ENCODE measurements around the gene DRD4.

Gene DRD4

DNA sequence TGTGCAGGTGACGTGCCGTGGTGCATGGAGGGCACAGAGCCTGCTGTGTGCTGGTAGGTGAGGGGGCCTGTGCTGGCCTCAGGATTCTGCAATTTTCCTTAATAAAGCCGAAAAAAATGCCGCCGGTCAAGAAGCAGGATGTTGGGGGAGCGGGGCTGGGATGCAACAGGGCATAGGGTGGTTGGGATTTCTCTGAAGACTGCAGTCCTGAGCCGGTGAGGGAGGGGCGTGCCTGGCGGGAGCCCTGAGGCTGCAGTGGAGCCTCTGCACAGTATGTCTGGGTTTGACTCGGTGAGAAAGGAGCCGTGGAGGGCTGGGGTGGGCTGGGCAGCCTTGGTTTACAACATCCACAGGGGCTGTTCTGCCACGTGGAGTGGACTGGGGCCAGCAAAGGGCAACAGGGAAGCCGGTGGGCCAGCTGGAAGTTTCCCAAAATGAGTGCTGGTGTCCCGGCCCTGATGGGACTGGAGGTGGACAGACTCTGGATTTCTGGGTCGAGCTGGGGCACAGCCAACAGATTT, 13.7 kb upstream of the DRD4 start:
- no peak for DNase-seq

- DNase-seq = no peak
Measured at GRCh38 chr11:623999-624704, 12.9 kb upstream of the DRD4 start.

DNA sequence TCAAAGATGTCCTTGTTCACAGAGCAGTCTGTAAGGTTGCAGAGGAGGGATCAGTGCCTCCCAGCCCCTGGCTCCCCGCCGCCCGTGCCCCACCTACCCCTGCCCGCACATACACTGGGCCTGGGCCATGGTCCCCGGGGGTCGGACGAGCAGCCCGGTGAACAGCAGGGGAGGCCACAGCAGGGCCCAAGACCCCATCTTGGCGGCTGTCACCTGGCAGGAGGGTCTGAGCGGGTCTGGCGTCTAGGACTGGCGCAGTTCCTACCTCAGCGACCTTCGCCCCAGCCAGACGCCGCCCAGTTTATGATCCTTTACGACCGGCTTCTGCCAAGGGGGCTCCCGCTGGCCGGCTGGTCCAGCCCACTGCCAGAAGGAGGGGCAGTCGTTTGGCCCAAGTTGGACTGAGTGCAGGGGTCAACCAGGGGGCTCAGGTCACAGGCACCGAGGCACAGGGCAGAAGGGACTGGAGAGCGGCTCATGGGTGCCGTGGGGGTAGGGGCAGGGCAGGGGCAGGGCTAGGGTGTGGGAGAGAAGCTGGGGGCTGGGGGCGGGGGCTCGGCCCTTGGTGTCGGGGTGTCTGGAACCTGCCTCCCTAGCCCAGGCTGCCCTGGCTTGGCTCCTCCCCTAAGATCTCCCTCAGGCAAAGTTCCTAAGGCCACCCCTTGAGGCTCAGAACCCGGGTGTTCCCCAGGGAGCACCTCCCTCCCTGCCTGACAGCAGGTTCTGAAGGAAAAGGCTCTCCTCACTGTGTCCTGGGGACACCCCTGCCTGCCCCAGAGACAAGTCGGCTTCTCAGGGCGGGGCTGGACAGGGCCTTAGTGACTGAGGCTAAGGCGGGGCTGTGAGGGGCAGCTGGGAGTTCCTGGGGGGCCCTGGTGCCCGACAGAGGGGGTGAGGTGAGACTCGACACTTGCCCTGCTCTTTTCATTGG, 12.1 kb upstream of the DRD4 start, which contains the start of gene CDHR5:
Gene CDHR5 (minus strand): TSS at position 251 of the 931 bp plus-strand sequence. CDS start 53 bp downstream, at position 198.
- no peak for DNase-seq

- no peak for DNase-seq
Measured at GRCh38 chr11:625636-626268, 11.3 kb upstream of the DRD4 start.

GRCh38 chr11:626475-627307, 10.4 kb upstream of the DRD4 start, which contains the start of gene SCT:
SCT (minus strand) TSS chr11:627181; CDS start chr11:627143, 38 bp downstream.
- no peak for DNase-seq

DNA sequence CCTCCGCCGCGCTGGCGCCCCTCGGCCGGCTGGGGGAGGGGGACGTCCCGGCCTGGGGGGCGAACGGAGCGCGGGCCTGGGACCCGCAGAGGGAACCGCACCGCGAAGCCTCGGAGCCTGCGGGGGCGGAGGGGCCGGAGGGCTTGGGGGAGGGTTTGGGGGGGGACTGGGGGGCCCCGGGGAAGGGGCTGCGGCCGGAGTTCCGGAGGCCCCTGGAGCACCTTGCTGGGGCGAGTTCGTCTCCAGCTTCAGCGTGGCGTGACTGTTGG, 9.8 kb upstream of the DRD4 start:
- no peak for DNase-seq

DNA sequence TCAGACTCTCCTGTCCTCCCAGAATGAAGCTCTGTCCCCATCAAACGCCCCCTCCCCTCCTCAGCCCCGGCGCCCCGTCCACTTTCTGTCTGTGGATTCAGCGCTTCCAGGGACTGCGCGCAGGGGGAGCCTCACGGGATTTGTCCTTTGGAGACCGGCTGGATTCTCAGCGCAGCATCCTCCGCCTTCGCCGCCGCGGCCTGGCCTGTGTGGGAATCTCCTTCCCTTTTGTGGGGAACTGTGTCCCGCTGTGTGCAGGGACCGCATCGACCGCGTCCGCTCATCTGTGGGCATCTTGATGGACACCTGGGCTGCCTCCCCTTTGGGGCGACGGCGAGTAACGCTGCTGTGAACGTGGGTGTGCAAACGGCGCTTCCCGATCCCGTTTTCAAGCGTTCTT, 9.0 kb upstream of the DRD4 start:
- DNase-seq = no peak

DNA sequence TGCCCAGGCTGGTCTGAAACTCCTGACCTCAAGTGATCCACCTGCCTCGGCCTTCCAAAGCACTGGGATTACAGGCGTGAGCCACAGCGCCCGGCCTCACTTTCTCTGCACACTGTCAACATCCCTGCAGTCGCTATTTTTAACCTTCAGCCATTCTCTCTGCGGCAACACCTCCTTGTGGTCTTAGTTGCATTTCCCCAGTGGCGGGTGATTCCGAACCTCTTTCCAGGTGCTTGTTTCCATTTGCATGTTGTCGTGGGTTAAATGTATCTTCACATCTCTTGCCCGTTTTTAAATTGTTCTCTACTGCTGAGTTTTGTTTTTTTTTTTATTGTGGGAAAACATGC, 7.9 kb upstream of the DRD4 start:
- DNase-seq = no peak

DNA sequence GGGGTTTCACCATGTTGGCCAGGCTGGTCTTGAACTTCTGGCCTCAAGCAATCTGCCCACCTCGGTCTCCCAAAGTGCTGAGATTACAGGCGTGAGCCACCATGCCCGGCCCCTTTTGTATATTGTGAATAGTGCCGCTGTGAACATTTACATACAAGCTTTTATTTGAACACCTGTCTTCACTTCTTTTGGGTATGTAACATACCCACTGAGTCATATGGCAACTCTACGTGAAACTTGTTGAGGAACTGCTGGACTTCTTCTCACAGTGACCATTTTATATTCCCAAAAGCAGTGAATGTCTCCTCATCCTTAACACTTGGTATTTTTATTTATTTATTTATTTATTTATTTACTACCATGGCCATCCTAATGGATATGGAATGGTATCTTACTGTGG, 6.2 kb upstream of the DRD4 start:
- DNase-seq = no peak

DNA sequence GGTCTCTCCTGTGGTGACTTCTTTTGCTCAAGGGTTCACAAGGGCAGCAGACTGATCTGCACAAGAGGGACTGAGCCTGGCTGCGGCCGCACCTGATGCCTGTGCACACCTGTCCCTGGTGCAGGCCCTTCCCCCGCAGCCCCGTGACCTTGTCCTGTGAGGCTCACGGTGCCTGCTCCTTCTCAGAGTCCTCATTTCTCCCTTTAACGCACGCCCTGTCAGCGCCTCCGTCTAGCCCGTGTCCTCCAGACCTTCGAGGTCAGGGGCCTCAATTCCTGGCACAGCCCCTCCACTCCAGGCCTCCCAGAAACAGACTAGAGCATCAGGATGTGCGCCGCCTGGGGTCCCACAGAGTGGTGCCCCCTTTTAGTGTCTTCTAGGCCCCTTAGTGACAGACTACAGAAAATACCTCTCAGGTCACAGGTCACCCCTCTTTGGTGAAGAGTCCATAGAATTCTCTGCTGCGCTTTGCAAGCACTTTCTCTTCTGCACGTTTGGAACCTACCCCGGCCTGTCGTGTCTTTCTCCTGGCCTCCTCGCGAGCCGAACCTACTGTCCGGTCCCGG, 1.0 kb upstream of the DRD4 start:
- DNase-seq = no peak

DNA sequence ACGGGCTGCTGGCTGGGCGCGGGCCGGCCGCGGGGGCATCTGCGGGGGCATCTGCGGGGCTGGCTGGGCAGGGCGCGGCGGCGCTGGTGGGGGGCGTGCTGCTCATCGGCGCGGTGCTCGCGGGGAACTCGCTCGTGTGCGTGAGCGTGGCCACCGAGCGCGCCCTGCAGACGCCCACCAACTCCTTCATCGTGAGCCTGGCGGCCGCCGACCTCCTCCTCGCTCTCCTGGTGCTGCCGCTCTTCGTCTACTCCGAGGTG, 194 bp downstream of the DRD4 start:
- DNase-seq = no peak

DNA sequence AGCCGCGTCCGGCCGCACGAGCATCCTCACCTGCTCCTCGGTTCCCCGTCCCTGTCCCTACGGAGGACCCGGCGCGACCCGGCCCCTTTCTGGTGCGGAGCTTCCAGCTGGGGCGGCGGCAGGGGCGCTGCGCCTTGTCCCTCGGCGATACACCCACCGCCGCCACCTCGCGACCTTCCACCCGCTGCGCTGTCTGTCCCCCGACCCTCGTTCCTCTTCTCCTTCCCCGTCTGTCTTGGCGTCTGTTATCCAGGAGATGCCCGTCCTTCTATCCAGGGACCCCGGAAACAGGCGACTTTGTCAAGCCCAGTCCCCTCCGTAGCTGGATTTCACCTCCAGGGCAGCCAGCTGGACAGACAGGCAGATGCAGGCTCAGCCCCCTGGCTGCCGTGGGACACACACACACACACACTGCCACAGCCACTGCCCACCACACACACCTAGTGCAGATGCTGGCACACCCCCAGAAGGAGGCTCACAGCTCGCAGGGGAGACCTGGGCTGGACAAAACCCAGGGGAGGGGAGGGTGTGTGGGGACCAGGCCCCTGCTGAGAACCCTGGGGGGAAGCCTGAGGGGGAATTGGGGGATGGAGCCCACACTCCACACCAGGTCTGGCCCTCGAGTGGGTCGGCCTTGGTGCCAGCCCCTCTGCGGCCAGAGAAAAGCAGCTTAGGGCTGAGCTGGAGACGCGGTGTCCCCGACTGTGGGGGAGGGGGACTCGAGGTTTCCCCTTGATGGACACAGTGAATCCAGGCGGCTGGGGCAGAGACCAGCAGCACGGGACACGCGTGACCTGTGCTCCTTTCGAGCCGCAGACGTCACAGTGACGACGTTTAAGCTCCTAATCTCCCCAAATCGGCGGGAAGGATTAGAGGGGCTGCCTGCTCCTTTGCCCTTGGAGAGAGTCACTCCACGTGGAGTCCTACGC, 788 bp downstream of the DRD4 start:
- DNase-seq = no peak

DNA sequence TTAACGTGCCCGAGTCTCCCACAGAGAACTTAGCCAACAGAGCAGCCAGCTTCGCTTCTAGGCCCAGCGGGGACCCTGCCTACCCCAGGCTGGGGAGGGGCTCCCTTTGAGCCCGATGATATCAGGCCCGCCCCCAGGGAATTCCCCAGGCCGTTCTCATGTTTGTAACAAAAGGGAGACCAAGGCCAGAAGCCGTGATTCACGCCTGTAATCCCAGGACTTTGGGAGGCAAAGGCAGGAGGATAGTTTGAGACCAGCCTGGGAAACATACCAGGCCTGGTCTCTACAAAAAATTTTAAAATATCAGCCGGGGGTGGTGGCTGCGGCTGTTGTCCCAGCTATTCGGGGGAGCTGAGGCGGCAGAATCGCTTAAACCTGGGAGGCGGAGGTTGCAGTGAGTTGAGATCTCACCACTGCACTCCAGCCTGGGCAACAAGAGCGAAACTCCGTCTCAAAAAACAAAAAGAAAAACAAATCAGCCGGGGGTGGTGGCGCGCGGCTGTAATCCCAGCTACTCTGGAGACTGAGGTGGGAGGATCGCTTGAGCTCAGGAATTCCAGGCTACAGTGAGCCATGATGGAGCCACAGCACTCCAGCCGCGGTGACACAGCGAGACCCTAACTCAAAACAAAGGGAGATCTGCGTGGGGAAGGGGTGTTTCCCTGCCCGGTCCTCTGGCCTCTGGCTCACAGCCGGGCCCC, 1.7 kb downstream of the DRD4 start:
- no peak for DNase-seq

- no peak for DNase-seq
Measured at GRCh38 chr11:639332-639955, 2.4 kb downstream of the DRD4 start.

DNA sequence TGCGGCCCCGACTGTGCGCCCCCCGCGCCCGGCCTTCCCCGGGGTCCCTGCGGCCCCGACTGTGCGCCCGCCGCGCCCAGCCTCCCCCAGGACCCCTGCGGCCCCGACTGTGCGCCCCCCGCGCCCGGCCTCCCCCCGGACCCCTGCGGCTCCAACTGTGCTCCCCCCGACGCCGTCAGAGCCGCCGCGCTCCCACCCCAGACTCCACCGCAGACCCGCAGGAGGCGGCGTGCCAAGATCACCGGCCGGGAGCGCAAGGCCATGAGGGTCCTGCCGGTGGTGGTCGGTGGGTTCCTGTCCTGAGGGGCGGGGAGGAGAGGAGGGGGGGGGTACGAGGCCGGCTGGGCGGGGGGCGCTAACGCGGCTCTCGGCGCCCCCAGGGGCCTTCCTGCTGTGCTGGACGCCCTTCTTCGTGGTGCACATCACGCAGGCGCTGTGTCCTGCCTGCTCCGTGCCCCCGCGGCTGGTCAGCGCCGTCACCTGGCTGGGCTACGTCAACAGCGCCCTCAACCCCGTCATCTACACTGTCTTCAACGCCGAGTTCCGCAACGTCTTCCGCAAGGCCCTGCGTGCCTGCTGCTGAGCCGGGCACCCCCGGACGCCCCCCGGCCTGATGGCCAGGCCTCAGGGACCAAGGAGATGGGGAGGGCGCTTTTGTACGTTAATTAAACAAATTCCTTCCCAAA, 3.1 kb downstream of the DRD4 start:
- no peak for DNase-seq

GRCh38 chr11:641806-642370, 4.8 kb downstream of the DRD4 start:
- no peak for DNase-seq

GRCh38 chr11:643366-643765, 6.3 kb downstream of the DRD4 start:
- DNase-seq = no peak

DNA sequence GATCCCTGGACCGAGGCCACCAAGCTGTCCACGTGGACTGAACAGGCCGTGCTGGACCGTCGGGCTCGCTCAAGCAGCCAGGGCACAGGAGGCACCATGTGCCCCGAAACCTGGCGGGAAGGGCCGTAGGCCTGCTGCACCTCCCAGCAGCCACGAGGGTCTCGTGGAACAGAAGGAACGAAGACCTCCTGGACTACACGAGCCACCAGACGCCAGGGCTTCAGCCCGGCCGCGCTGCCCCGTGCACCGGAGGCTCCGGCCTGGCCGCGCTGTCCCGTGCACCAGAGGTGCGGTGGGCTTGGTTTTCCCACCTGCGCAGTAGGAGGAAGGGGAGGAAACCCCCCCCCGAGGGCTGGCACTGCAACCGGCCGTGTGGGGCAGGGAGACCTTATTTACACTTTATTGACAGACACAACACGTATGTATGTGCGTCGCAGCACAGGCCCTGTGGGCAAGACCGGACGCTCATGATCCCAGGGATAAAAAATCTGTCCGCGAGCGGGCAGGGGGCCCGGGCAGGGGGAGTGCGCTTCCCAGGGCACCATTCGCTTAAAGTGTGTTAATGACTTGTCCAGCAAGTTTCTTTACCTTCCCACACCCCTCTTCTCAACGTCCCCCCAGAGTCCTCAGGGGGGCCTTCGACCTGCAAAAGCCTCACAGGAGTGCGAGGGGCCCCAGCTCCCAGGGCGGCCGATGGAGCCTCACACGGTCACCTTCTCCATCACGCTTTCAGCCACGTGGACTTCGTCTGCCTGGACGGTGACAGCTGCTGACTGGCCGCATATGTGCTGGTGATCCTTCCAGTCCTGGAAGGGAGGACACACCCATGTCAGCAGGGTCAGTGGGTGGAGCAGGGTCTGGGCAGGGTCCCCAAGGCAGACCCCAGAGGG, 7.0 kb downstream of the DRD4 start:
- no peak for DNase-seq
